ENCODE results near the gene CALML6. TPM values are rescaled to one million over a fixed set of nuclear protein-coding genes. Genes with fewer than 3 reads are reported as not detected.

CALML6 gene
- total RNA-seq, 1 experiment from 2014 or later: 1.5 TPM

GRCh38 chr1:1918901-1919303 is 3.8 kb downstream of the CALML6 start, which contains the start of gene TMEM52:
TSS of gene TMEM52 (minus strand) at chr1:1919279. CDS start at chr1:1919265, 14 bp downstream.
- CTCF ChIA-PET: interaction anchor here (0.6 kb wide), 1 partner anchor 13 kb away, joined by 9 read pairs; no protein-coding TSS in a partner anchor
- no TSS peak for BruUV-seq (replicated peaks)
- no peaks in the 10 kb centered on the region for H3K9me3 ChIP-seq (ENCODE audit: control insufficient read depth, insufficient read depth, low read depth, low read length)
- no peaks in the 10 kb centered on the region for H3K27me3 ChIP-seq (ENCODE audit: control insufficient read depth, insufficient read depth, low read length)
- H3K4me1 ChIP-seq (ENCODE audit: control insufficient read depth, insufficient read depth, low read length): no peaks in the 10 kb centered on the region
- TF ChIP-seq SIN3A (IDR thresholded peaks at IDR 0.05; ENCODE audit: borderline replicate concordance, insufficient read depth, low read depth, low read length): 0 out of 2 replicates have a peak, but pooled peaks have one; percentile 38
- TF ChIP-seq REST (IDR thresholded peaks at IDR 0.05; ENCODE audit: insufficient read depth in 1 of 2, low read depth in 2 of 2, low read length in 1 of 2): no peak
- peak within 1 kb of the TSS; percentile 66 for H3K27ac ChIP-seq (ENCODE audit: low read length)
- H3K4me3 ChIP-seq (ENCODE audit: low read depth in 2 of 2, low read length in 2 of 2): peak within 1 kb of the TSS; percentile 56 to 58
- DNase-seq (ENCODE audit: low read depth, low spot score): no peak
- in situ Hi-C loops (cut with HindIII; ENCODE audit: low pct_unique_long_range_greater_than_20kb, low sequenced_read_pairs) (no loop called here), intact Hi-C loops (cut with micrococcal nuclease; ENCODE audit: unreplicated experiment) (no loop called here)
- POLR2A ChIA-PET: interaction anchor here (0.5 kb wide), 1 partner anchor 10 kb away, joined by 9 read pairs; no protein-coding TSS in a partner anchor
- H3K36me3 ChIP-seq (ENCODE audit: control insufficient read depth, insufficient read depth, low read length): no peaks in the 10 kb centered on the region
- peak; percentile 49 for ATAC-seq

- POLR2A ChIA-PET: interaction anchor here (0.5 kb wide), 2 partner anchors 10 to 16 kb away, joined by 4 to 9 read pairs; no protein-coding TSS in a partner anchor
- H3K27me3 ChIP-seq (ENCODE audit: control insufficient read depth, insufficient read depth, low read length): no peaks in the 10 kb centered on the region
Observed at GRCh38 chr1:1919304-1920056, 4.4 kb downstream of the CALML6 start.

More at GRCh38 chr1:1919304-1920056, 4.4 kb downstream of the CALML6 start:
- intact Hi-C loops (cut with micrococcal nuclease; ENCODE audit: unreplicated experiment): no loop called here
- peak; percentile 85 for DNase-seq (ENCODE audit: low read depth, low spot score)
- no TSS peak for BruUV-seq (replicated peaks)
- no peak for TF ChIP-seq TCF7L2 (IDR thresholded peaks at IDR 0.05; ENCODE audit: low read depth, low read length)
- no peak for TF ChIP-seq POLR2AphosphoS5 (IDR thresholded peaks at IDR 0.05; ENCODE audit: low read depth, low read length)
- TF ChIP-seq SIN3A (IDR thresholded peaks at IDR 0.05; ENCODE audit: borderline replicate concordance, insufficient read depth, low read depth, low read length): no peak
- no peak for TF ChIP-seq CTCF (IDR thresholded peaks at IDR 0.05)
- TF ChIP-seq REST (IDR thresholded peaks at IDR 0.05; ENCODE audit: insufficient read depth in 1 of 2, low read depth in 2 of 2, low read length in 1 of 2): 0 out of 4 replicates have a peak, but pooled peaks of 1 of the 2 experiments have one; percentile 10
- no peaks in the 10 kb centered on the region for H3K36me3 ChIP-seq (ENCODE audit: control insufficient read depth, insufficient read depth, low read length)
- CTCF ChIA-PET: interaction anchor here (0.6 kb wide), 1 partner anchor 14 kb away, joined by 9 read pairs; no protein-coding TSS in a partner anchor
- peak; percentile 87 for ATAC-seq
- in situ Hi-C loops (cut with HindIII; ENCODE audit: low pct_unique_long_range_greater_than_20kb, low sequenced_read_pairs): no loop called here
- H3K4me3 ChIP-seq (ENCODE audit: low read depth in 2 of 2, low read length in 2 of 2): peak overlapping the region; percentile 56 to 58
- peak overlapping the region; percentile 66 for H3K27ac ChIP-seq (ENCODE audit: low read length)
- no peaks in the 10 kb centered on the region for H3K4me1 ChIP-seq (ENCODE audit: control insufficient read depth, insufficient read depth, low read length)
- H3K9me3 ChIP-seq (ENCODE audit: control insufficient read depth, insufficient read depth, low read depth, low read length): no peaks in the 10 kb centered on the region
